Stimulated activated CD4-positive, alpha-beta T cell treated with anti-CD3 and anti-CD28 coated beads, Interleukin-15, amount 100 ng/mL, for 1 hour (primary cell): Measurements from ENCODE around the gene ME2.
"Not testable (repeated sequence)": the region's sequence is repeated elsewhere in the genome, so short reads cannot be mapped to it uniquely, and the experiment has no call there.

Experiments used
- DNase-seq, 2 donors: peaks; one replicate each; pipeline ENCODE4 v3.0.0-alpha.2; 2020; ENCODE audit warnings: low read depth in 1 of 2, low spot score in 1 of 2

ME2 gene

GRCh38 chr18:50911006-50911405, 32.1 kb downstream of the ME2 start:
- DNase-seq = no peak

GRCh38 chr18:50917021-50917420, 38.1 kb downstream of the ME2 start:
- DNase-seq = no peak

GRCh38 chr18:50918153-50918552, 39.2 kb downstream of the ME2 start:
- DNase-seq = no peak

- no peak for DNase-seq
These were observed 45.5 kb downstream of the ME2 start for GRCh38 chr18:50924372-50924771.

- no peak for DNase-seq
These were observed 47.6 kb downstream of the ME2 start for GRCh38 chr18:50926521-50926920.

- DNase-seq = no peak
These were observed 49.6 kb downstream of the ME2 start for GRCh38 chr18:50928551-50928950.

- DNase-seq = no peak
These were observed 54.8 kb downstream of the ME2 start for GRCh38 chr18:50933684-50934083.

- no peak for DNase-seq
These were observed 55.8 kb downstream of the ME2 start for GRCh38 chr18:50934545-50935211.

GRCh38 chr18:50935493-50936191, 56.7 kb downstream of the ME2 start:
- DNase-seq = no peak

- DNase-seq = no peak
These were observed 58.3 kb downstream of the ME2 start for GRCh38 chr18:50937183-50937582.

- no peak for DNase-seq
These were observed 60.0 kb downstream of the ME2 start for GRCh38 chr18:50938912-50939311.

- no peak for DNase-seq
These were observed 65.5 kb downstream of the ME2 start for GRCh38 chr18:50944245-50944932.

- DNase-seq = not testable (repeated sequence)
These were observed 67.0 kb downstream of the ME2 start for GRCh38 chr18:50945918-50946317.

GRCh38 chr18:50947899-50948298, 69.0 kb downstream of the ME2 start:
- no peak for DNase-seq

GRCh38 chr18:50949185-50949584, 70.3 kb downstream of the ME2 start:
- DNase-seq = no peak

- DNase-seq = no peak
These were observed 71.7 kb downstream of the ME2 start for GRCh38 chr18:50950626-50951025.

GRCh38 chr18:50953822-50954221, 74.9 kb downstream of the ME2 start:
- no peak for DNase-seq

GRCh38 chr18:50955253-50955652, 76.3 kb downstream of the ME2 start:
- no peak for DNase-seq

GRCh38 chr18:50956116-50956515, 77.2 kb downstream of the ME2 start:
- no peak for DNase-seq

GRCh38 chr18:50961974-50962373, 83.1 kb downstream of the ME2 start:
- DNase-seq = no peak

- peak; percentile 35 to 53 for DNase-seq
These were observed 89.1 kb downstream of the ME2 start, which contains the start of gene ELAC1 for GRCh38 chr18:50967714-50968661. ELAC1 (plus strand) TSS chr18:50968040; CDS start chr18:50974405, 6,365 bp downstream.
